NB4 (cell line): ENCODE data around the gene DUOX2.

Source experiments
- DNase-seq: peaks from one replicate; pipeline ENCODE4 v3.0.0; 2010; ENCODE audit warnings: low read depth
- H3K4me3 ChIP-seq: one replicate; pipeline ENCODE4 v1.5.1; 2011; ENCODE audit warnings: mild to moderate bottlenecking, low read depth, low read length, moderate library complexity
- CTCF ChIP-seq: IDR thresholded peaks from one replicate; pipeline ENCODE4 v1.5.1; 2012; ENCODE audit warnings: low read depth, low read length
- MAX ChIP-seq: IDR thresholded peaks from 2 replicates; pipeline ENCODE4 v1.6.1; 2011; ENCODE audit warnings: low read depth, low read length
- MYC ChIP-seq: IDR thresholded peaks from 2 replicates; pipeline ENCODE4 v1.6.1; 2011; ENCODE audit warnings: low read depth, low read length
- POLR2A ChIP-seq: IDR thresholded peaks from 2 replicates; pipeline ENCODE4 v1.6.1; 2011; ENCODE audit warnings: mild to moderate bottlenecking; ENCODE audit not compliant: insufficient read length; ENCODE audit errors: extremely low read depth

DUOX2 gene

GRCh38 chr15:45120081-45120972 is 6.4 kb upstream of the DUOX2 start:
- H3K4me3 ChIP-seq: no peak overlapping the region
- TF ChIP-seq MYC (no peak), MAX (no peak), CTCF (no peak), POLR2A (no peak)
- DNase-seq: no peak

GRCh38 chr15:45118996-45119395 is 5.0 kb upstream of the DUOX2 start:
- TF ChIP-seq MYC: no peak
- TF ChIP-seq MAX: no peak
- TF ChIP-seq CTCF: no peak
- no peak for TF ChIP-seq POLR2A
- DNase-seq: no peak
- H3K4me3 ChIP-seq: no peak overlapping the region

GRCh38 chr15:45118131-45118588 is 4.2 kb upstream of the DUOX2 start:
- peak; percentile 99 for TF ChIP-seq CTCF
- TF ChIP-seq POLR2A: no peak
- peak; percentile 84 for DNase-seq
- no peak overlapping the region for H3K4me3 ChIP-seq

- no peak overlapping the region for H3K4me3 ChIP-seq
- no peak for DNase-seq
Observed at GRCh38 chr15:45117308-45118130, 3.5 kb upstream of the DUOX2 start.

More at GRCh38 chr15:45117308-45118130, 3.5 kb upstream of the DUOX2 start:
- no peak for TF ChIP-seq POLR2A
- TF ChIP-seq MAX: no peak
- no peak for TF ChIP-seq MYC
- no peak for TF ChIP-seq CTCF
